NOMO-1 treated with dmso at 0.1 percent for 144 hours (cell line): ENCODE results near the gene SDR42E2.
A peak's percentile ranks its signal among the peaks of the same experiment; 100 is the strongest.
"Not testable (repeated sequence)": the region's sequence is repeated elsewhere in the genome, so short reads cannot be mapped to it uniquely, and the experiment has no call there.

Experiments used
- DNase-seq: peaks from one replicate; lab custom pipeline; 2025; ENCODE audit not compliant: unreplicated experiment; lab: John Stamatoyannopoulos, UW

The SDR42E2 gene

DNA sequence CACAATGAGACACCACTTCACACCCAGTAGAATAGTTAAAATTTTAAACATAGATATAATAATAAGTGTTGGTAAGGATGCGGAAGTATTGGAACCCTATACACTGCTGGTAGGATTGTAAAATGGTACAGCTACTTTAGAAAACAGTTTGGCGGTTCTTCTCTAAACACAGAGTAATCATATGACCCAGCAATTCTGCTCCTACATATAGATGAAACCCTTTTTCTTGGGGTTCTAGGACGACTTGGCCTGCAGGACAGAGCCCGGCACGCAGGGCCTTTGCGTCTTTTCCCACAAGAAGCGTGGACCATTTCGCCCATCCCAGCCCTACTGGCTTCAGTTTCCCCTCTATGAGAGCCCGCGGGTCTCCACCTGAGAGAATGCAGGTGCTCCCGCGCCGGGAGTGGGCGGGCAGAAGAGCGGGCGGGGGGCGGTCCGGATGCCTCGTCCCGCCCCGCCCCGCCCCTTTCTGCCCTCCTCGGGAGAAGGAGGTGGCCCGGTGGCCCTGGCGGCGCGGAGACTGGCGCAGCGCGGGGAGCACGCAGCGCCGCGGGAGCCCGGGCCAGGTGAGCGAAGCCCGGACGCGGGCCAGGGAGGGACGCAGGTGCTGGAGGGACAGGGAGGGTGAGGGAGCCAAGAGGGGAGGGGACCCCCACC is at the start of gene SDR42E2:
Gene SDR42E2 (plus strand): TSS at position 508 of the 657 bp plus-strand sequence. CDS start 3,077 bp downstream, outside the sequence.
- no peak for DNase-seq

DNA sequence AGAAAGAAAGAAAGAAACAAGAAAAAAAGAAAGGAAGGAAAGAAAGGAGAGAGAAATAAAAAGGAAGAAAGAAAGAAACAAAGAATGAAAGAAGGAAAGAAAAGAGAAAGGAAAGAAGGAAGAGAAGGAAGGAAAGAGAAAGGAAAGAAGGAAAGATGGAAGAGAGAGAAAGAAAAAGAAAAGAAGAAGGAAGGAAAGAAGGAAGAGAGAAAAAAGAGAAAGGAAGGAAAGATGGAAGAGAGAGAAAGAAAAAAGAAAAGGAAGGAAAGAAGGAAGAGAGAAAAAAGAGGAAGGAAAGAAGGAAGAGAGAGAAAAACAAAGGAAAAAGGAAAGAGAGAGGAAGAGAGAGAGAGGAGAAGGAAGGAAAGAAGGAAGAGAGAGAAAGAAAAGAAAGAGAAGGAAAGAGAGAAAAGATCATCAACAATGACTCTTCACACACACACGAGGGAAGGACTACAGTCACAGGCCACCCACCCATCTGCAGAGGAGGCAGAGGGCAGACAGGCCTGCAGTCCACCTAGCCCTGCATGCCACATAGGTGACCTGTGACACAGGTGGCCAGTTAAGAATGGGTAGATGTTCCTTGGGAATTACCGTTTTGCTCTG is 46.1 kb upstream of the SDR42E2 start:
- DNase-seq: no peak

GRCh38 chr16:22117609-22118008 is 44.7 kb upstream of the SDR42E2 start:
- DNase-seq: no peak

- DNase-seq: no peak
Measured at GRCh38 chr16:22120440-22120839, 41.9 kb upstream of the SDR42E2 start.

DNA sequence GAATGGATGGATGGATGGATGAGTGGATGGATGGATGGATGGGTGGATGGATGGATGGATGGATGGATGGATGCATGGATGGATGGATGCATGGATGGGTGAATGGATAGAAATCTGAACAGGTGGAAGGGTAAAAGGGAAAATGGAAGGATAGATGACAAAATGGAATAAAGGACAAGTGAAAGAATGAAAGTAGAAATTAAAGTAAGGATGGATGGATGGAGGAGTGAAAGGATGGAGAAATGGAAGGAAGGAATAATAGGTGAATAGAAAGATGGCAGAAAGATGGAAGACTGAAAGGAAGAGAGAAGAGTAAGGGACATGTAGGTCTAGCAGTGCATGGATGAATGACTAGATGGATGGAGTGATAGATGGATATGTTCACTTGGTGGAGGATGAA is 40.1 kb upstream of the SDR42E2 start:
- DNase-seq: no peak

- peak; percentile 33 for DNase-seq
Measured at GRCh38 chr16:22123146-22123545, 39.2 kb upstream of the SDR42E2 start.

DNA sequence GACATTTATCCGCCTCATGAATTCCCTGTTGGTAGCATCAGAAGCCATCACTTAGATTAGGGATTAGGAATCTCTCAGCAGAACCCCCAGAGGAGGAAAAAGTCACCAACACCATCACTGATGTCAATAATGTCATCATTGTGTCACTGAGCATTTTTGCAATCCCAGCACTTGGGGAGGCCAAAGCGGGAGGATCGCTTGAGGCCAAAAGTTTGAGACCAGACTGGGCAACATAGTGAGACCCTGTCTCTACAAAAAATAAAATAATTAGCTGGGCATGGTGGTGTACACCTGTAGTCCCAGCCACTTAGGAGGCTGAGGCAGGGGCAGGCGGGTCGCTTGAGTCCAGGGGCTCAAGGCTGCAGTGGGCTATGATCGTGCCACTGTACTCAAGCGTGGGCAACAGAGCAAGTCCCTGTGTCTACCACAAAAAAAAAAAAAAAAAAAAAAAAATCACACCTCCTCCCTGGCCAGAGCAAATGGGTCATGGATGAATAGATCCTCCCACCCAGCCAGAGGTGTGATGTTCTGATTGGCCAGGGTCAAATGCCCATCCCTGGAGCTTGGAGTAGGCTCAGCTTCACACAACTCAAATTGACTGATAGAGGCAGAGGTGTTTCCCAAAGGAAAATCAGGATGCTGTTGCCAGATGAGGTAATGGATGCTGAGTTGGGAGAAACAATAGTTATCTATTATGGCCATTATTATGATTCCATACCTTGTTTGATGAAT is 38.4 kb upstream of the SDR42E2 start:
- DNase-seq: no peak

- no peak for DNase-seq
Measured at GRCh38 chr16:22124583-22125284, 37.6 kb upstream of the SDR42E2 start.

- DNase-seq: no peak
Measured at GRCh38 chr16:22126037-22126558, 36.2 kb upstream of the SDR42E2 start.

DNA sequence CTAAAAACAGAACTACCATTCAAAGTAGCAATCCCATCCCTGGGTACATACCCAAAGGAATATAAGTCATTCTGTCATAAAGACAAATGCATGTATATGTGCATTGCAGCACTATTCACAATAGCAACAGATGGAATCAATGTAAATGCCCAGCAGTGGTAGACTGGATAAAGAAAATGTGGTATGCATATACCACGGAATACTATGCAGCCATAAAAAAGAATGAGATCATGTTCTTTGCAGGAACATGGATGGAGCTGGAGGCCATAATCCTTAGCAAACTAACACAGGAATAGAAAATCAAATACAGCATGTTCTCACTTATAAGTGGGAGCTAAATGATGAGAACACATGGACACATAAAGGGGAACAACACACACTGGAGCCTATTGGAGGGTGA is 33.8 kb upstream of the SDR42E2 start:
- not testable (repeated sequence) for DNase-seq

GRCh38 chr16:22130528-22130927 is 31.8 kb upstream of the SDR42E2 start:
- DNase-seq: no peak

- no peak for DNase-seq
Measured at GRCh38 chr16:22132801-22133200, 29.5 kb upstream of the SDR42E2 start.

DNA sequence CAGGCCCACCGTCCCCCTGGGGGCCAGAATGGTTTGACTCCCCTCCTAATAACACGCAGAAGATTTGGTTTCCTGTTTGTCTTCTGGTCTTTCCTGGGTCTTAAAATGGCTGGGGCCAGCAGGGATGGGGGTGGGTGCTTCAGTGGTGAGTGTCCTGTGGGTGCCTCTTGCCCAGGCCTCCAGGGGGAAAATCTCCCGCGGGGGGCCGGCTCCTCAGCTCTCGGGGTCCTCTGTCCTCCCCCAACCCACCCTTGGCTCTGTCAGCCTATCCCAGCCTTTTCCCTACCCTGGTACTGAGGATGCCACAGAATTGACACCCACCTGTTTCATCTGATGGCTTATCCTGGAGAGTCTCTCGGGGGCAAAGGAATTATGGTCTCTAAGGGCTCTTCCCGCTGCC is 23.8 kb upstream of the SDR42E2 start:
- no peak for DNase-seq

GRCh38 chr16:22139008-22139407 is 23.3 kb upstream of the SDR42E2 start:
- no peak for DNase-seq

- DNase-seq: no peak
Measured at GRCh38 chr16:22139732-22140131, 22.6 kb upstream of the SDR42E2 start.

DNA sequence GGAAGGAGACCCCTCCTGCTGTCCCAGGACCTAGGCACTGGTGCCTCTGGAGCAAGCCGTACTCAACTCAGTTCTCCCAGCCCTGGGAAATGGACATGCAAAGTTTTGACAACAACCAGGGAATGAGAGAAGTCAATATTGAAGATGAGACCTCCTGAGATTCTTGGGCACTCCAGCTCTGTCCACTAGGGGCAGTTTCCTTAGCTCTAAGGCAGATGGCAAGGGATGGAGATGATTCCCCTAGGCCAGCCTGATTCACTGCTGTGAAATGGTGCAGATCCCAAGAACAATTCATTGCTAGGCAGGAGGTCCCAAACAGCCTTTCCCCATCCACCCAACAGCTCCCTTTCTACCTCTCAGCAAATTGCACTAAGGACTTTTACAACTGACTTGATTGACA is 20.5 kb upstream of the SDR42E2 start:
- no peak for DNase-seq

DNA sequence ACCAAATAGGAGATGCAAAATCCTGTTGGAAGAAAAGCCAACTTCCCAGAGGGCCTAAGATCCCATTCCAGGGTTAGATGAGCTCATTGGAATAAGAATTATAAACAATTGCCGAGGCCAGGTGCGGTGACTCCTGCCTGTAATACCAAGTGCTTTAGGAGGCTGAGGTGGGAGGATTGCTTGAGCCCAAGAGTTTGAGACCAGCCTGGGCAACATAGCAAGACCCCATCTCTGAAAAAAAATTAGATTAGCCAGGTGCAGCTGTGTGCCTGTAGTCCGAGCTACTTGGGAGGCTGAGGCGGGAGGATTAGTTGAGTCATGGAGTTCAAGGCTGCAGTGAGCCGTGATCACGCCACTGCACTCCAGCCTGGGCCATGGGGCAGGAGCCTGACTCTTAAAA is 17.8 kb upstream of the SDR42E2 start:
- DNase-seq: no peak

DNA sequence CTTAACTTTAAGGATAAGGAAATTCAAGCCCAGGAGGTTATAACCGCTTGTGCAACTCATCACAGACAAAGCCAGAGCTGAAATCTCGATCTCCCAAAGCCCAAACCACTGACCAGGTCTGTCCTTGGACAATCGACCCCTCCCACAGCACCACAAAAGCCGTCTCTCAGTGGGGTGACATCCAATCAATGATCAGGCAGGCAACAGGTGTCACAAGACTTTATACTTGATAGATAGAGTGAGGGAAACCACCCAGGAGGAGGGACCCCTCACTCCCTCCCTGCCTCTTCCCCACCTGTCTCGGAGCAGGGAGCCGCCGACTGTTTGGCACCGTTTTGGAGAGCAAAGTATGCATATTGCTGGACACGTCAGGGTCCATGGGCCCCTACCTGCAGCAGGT is 14.5 kb upstream of the SDR42E2 start:
- DNase-seq: no peak

DNA sequence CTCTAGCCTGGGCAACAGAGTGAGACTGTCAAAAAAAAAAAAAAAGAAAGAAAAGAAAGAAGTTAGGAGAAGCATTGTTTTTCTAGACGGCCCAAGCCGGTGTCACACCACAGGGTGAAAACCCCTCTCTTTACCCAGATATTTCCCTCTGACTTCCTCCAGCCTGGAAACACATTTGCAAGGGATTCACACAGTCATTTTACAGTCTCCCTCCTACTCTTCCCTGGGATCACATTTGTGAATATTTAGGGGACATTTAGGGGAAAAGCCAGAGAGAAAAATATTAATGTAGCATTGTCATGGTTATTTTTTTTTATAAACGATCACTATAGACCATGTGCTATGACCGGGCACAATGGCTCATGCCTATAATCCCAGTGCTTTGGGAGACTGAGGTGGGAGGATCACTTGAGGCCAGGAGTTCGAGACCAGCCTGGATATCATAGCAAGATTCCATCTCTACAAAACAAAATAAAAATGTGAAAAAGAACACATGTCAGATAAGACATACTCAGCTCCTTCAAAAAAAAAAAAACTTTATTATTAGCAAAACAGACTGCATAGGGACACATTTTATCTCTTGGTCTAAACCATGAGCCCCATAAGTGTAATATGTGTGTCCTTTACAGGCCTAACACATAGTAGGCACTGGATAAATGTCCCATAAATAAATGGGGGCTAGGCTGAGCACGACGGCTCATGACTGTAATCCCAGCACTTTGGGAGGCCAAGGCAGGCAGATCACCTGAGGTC is 10.9 kb upstream of the SDR42E2 start:
- DNase-seq: no peak

GRCh38 chr16:22152316-22152715 is 10.0 kb upstream of the SDR42E2 start:
- DNase-seq: no peak

DNA sequence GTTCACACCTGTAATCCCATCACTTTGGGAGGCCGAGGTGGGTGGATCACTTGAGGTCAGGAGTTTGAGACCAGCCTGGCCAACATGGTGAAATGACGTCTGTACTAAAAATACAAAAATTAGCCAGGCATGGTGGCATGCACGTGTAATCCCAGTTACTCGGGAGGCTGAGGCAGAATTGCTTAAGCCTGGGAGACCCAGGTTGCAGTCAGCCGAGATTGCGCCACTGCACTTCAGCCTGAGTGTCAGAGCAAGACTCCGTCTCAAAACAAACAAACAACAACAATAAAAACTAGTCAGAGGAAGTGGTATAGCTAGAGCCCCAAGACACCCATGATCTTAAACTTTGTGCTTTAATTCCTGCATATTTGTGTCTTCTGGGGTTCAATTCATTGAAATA is 9.2 kb upstream of the SDR42E2 start:
- DNase-seq: not testable (repeated sequence)
